DLD1 (cell line): Measurements from ENCODE around the gene RHBDD1.

Source experiments
- in situ Hi-C: cut with HindIII; loops from 2 replicates; pipeline ENCODE4 v1.10.0; 2017; ENCODE audit warnings: low sequenced_read_pairs

Gene RHBDD1

GRCh38 chr2:226883296-226883795 is 47.5 kb downstream of the RHBDD1 start:
- in situ Hi-C loops: no loop called here

GRCh38 chr2:226884166-226884565 is 48.3 kb downstream of the RHBDD1 start:
- in situ Hi-C loops: no loop called here

GRCh38 chr2:226885769-226886435 is 50.0 kb downstream of the RHBDD1 start:
- in situ Hi-C loops: no loop called here

GRCh38 chr2:226887940-226888339 is 52.1 kb downstream of the RHBDD1 start:
- in situ Hi-C loops: no loop called here

- in situ Hi-C loops: no loop called here
Observed at GRCh38 chr2:226888378-226888965, 52.6 kb downstream of the RHBDD1 start.

- in situ Hi-C loops: no loop called here
Observed at GRCh38 chr2:226888971-226889370, 53.1 kb downstream of the RHBDD1 start.

- in situ Hi-C loops: no loop called here
Observed at GRCh38 chr2:226890286-226890685, 54.4 kb downstream of the RHBDD1 start.

- in situ Hi-C loops: no loop called here
Observed at GRCh38 chr2:226891780-226892590, 56.1 kb downstream of the RHBDD1 start.

- in situ Hi-C loops: no loop called here
Observed at GRCh38 chr2:226892729-226893128, 56.9 kb downstream of the RHBDD1 start.

GRCh38 chr2:226893216-226893615 is 57.4 kb downstream of the RHBDD1 start:
- in situ Hi-C loops: no loop called here

GRCh38 chr2:226894752-226895151 is 58.9 kb downstream of the RHBDD1 start:
- in situ Hi-C loops: no loop called here

GRCh38 chr2:226895579-226895978 is 59.7 kb downstream of the RHBDD1 start:
- in situ Hi-C loops: no loop called here

GRCh38 chr2:226898121-226898520 is 62.3 kb downstream of the RHBDD1 start:
- in situ Hi-C loops: no loop called here

GRCh38 chr2:226898897-226899296 is 63.0 kb downstream of the RHBDD1 start:
- in situ Hi-C loops: no loop called here

- in situ Hi-C loops: no loop called here
Observed at GRCh38 chr2:226902041-226902966, 66.5 kb downstream of the RHBDD1 start.

GRCh38 chr2:226903179-226903578 is 67.3 kb downstream of the RHBDD1 start:
- in situ Hi-C loops: no loop called here

GRCh38 chr2:226904592-226904991 is 68.7 kb downstream of the RHBDD1 start:
- in situ Hi-C loops: no loop called here

GRCh38 chr2:226905718-226906117 is 69.9 kb downstream of the RHBDD1 start:
- in situ Hi-C loops: no loop called here

GRCh38 chr2:226906163-226906693 is 70.4 kb downstream of the RHBDD1 start:
- in situ Hi-C loops: no loop called here

- in situ Hi-C loops: no loop called here
Observed at GRCh38 chr2:226909126-226909525, 73.3 kb downstream of the RHBDD1 start.
